Left kidney (tissue), 2 donors: Measurements from ENCODE around the gene JAK1. TPM values are rescaled to one million over a fixed set of nuclear protein-coding genes. Genes with fewer than 3 reads are reported as not detected.

Experiments used
- DNase-seq: peaks from one replicate; pipeline ENCODE4 v3.0.0-alpha.2; 2013
- polyA plus RNA-seq: library from polyadenylated mRNA; unstranded; fragments of 120-200 nt; gene quantifications from one replicate; pipeline ENCODE4 v1.2.1, GENCODE V29; 2013; ENCODE audit not compliant: insufficient read length

Gene JAK1
- polyA plus RNA-seq, 1 donor: 106 TPM

GRCh38 chr1:64981601-64982533, 15.5 kb upstream of the JAK1 start:
- DNase-seq: no peak

DNA sequence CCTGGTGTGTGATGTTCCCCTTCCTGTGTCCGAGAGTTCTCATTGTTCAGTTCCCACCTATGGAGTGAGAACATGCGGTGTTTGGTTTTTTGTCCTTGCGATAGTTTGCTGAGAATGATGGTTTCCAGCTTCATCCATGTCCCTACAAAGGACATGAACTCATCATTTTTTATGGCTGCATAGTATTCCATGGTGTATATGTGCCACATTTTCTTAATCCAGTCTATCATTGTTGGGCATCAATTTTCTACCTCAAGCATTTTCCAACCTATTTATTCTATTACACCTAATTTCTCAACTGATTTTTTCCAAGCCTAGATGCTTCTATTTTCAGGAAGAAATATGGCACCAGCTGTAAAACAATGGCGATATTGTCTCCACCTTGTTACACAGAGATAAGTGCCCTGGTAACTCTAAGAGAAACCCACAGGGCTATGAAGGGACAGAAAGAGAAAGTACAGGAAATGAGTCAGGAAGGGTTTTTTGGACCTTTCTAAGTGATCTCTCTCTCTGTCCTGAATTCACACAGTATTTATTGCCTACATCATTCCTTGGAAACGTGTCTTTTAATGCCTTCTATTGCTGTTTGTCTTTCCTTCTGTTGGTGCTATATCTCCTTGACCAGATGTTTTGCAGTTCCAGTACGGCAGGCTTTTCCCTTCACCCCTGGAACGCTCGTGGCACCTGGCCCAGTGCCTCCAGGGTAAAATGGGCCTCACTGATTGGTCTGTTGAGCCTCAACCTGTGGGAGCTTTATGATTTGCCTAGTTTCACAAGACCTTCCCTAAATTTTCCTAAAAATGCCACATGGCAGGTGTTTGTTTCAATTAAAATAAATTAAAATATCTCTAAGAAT, 14.6 kb upstream of the JAK1 start:
- DNase-seq: no peak

DNA sequence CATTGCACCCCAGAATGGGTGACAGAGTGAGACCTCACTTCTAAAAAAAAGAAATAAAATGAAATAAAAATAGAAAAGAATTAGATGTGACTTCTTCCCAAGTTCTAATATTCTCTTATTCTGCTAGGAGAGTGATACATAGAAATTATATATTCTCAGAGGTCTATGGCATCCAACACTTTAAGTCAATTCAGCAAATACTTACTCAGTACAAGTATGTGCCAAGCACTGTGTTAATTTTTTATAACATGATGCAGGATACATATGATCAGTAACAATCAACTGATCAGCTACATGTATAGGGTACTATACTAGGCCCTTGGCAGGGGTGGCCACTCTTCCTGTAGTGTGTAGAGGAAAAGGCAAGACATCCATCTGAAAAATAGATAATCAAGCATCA, 13.0 kb upstream of the JAK1 start:
- no peak for DNase-seq

DNA sequence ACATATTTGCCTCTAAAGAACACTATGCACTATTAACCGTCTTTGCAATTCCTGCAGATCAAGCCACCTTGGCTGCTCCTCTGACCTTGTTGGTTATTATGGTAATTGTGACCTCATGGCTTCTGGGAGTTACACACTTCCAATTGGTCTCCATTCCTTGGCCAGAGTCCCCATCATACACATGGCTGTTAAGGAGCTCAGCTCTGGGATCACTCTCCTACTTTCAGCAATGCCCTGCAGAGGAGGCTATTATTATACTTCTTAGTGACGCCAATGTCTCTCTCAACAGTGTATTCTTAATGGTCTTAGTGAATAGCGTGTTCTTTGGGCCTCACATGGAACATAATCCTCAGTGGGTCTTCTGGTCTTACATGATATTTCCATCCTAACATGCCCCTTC, 10.0 kb upstream of the JAK1 start:
- DNase-seq: no peak

GRCh38 chr1:64975740-64976139, 9.4 kb upstream of the JAK1 start:
- DNase-seq: no peak

DNA sequence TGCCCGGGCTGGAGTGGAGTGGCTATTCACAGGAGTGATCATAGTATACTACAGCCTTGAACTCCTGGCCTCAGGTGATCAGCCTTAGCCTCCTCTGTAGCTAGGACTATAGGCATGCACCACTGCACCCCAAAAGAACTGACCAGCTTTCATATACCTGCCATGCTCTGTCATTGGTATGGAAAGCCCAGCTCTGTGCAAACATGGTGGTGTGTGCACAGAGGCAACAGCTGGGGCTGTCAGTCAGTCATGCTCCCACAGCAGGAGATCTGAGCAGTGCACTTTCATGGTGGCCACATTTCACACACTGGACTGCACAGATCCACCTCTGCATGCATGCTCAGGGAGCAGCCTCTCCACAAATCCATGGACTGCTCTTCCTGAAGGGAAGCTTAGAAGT, 8.8 kb upstream of the JAK1 start:
- no peak for DNase-seq

DNA sequence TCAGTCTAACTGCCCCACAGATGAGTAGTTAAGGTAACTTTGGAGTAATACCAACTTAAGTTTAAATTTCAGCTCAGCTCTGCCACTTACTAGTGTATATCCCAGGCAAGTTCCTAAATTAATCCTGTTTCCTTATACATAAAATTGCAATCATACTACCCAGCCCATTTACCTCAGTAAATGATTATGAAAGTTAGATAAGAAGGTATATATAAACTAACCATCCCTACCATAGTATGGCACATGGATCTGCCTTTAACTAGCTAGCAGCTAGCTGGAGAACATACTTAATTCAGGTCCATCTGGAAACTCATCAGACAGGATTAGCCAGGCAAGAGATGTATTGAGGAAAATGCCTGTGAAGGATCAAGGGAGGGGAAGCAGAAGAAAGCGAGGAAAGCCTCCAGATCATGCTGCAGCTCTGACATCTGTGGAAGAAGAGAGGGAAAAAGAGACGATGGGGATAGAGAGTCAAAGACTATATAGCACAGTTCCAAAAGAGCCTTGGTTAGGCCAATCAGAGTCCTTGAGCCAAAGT, 8.0 kb upstream of the JAK1 start:
- DNase-seq: no peak

GRCh38 chr1:64973061-64973647, 6.8 kb upstream of the JAK1 start:
- no peak for DNase-seq

- DNase-seq: no peak
Measured at GRCh38 chr1:64969305-64970046, 3.1 kb upstream of the JAK1 start.

GRCh38 chr1:64967381-64967780, 1.0 kb upstream of the JAK1 start:
- no peak for DNase-seq

DNA sequence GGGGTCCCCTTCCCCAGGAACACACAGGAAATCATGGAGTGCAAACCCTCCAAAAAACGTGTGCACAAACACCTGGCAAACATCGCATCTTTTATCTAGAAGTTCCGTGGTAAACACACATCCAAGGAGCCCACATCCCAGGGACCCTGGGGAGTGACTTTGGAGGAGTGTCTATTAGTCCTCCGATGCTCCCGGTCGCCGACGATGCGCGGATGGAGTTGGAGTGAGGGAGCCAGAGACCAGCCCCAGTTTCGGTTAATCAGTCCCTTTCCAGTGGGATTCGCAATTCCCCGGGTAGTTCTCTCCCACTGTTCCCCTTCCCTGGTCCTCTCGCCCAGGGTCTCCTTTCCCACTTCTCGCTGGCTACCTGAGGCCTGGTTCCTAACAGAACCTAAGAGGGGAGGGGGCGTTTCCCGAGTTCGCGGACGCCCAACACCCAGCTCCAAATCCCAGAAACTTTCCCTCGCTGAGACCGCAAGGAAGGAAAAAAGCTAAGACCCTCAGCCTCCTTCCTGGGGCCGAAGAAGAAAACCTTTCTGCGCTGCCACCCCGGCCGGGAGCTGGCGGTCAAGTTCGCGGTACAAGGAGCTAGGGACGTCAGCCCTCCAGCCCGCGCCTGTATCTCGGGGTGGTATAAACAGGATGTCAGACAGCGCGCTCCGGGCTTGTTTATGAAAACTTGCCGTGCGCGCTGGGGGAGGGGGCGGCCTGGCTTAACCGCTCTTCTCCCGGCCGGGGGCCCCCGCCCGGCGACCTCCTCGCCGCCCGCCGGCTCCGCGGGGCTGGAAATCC, 787 bp downstream of the JAK1 start:
- DNase-seq: peak; percentile 61

DNA sequence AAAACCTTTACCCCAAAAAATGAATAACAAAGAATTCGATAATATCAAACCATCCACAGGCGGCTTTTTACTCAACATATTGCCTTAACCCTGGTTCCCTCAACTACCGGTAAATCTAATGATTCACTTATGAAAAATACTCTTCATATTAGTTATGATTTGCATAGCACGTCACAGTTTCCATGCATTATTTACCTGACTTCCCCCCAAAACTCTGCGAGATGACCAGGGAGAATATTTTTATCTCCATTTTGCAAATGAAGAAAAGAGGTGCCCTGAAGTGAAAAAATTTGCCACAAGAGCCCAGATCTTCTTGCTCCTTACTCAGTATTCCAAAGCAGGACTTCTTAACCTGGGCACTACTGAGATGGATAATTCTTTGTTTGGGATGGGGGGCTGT, 2.9 kb downstream of the JAK1 start:
- DNase-seq: no peak

- DNase-seq: peak; percentile 67
Measured at GRCh38 chr1:64962441-64962840, 3.9 kb downstream of the JAK1 start.

DNA sequence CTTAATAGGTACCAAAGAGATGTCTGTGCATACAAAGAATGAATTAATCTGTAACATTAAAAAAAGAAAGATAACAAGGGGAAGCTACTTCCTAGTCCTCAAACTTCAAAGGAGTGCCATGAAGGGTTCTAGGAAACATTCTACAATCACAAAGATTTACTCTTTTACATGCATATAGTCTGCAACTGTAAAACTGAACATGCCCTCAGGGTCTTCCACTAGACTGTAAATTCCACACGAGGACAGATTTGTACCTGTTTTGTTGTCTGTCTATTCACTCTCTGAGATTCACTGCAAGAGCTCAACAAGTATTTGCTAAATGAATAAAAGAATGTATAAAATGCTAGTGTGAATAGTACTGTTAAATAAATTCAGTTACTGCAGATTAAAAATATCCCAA, 4.4 kb downstream of the JAK1 start:
- DNase-seq: no peak

DNA sequence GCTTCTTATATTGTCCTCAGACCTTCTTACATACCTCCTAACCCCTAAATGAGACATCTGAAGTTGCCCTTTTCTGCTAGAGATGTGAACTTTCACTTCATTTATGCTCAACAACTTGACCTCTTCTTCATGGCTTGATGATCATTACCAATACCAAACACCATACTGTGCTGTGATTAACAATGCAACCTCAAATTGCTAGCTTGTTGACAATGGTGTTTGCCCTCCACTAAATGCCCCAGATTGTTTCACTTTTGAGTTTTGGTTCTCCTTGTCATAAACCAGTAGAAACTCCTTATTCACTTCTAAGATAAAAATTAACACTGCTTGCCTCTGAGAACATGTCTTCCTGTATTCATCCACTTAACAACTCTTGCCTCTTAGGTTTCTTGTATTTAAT, 5.6 kb downstream of the JAK1 start:
- no peak for DNase-seq

- DNase-seq: no peak
Measured at GRCh38 chr1:64959986-64960385, 6.4 kb downstream of the JAK1 start.

GRCh38 chr1:64956733-64957441, 9.5 kb downstream of the JAK1 start:
- no peak for DNase-seq

- DNase-seq: no peak
Measured at GRCh38 chr1:64956010-64956640, 10.2 kb downstream of the JAK1 start.

- no peak for DNase-seq
Measured at GRCh38 chr1:64955097-64956009, 11.0 kb downstream of the JAK1 start.
